SK-N-SH (cell line): Measurements from ENCODE around the gene OR12D2.

Experiments used
- CTCF ChIP-seq: fragments of 200-600 bp; sonication (generic); IDR thresholded peaks from 2 replicates; pipeline ENCODE4 v1.6.1; 2017; ENCODE audit warnings: antibody characterized with exemption, mild to moderate bottlenecking, moderate library complexity
- ELF1 ChIP-seq: IDR thresholded peaks from 2 replicates; pipeline ENCODE4 v1.4.0; 2012
- FOSL2 ChIP-seq: IDR thresholded peaks from 2 replicates; pipeline ENCODE4 v1.4.0; 2012; ENCODE audit warnings: low read depth, mild to moderate bottlenecking, moderate library complexity, borderline replicate concordance
- FOXM1 ChIP-seq: IDR thresholded peaks from 2 replicates; pipeline ENCODE4 v1.4.0; 2012; ENCODE audit warnings: low read depth, mild to moderate bottlenecking
- GABPA ChIP-seq: IDR thresholded peaks from 2 replicates; pipeline ENCODE4 v1.4.0; 2012; ENCODE audit warnings: low read depth, mild to moderate bottlenecking
- MAX ChIP-seq: IDR thresholded peaks from 2 replicates; pipeline ENCODE4 v1.4.0; 2012; ENCODE audit warnings: low read depth
- NFIC ChIP-seq: IDR thresholded peaks from 2 replicates; pipeline ENCODE4 v1.4.0; 2012; ENCODE audit warnings: borderline replicate concordance
- NRF1 ChIP-seq: IDR thresholded peaks from 2 replicates; pipeline ENCODE4 v1.6.1; 2012; ENCODE audit warnings: low read depth, mild to moderate bottlenecking, low read length
- RXRA ChIP-seq: IDR thresholded peaks from 2 replicates; pipeline ENCODE4 v1.4.0; 2012; ENCODE audit warnings: low read depth, mild to moderate bottlenecking, borderline replicate concordance
- SIN3A ChIP-seq: IDR thresholded peaks from 2 replicates; pipeline ENCODE4 v1.6.1; 2012; ENCODE audit warnings: low read depth, mild to moderate bottlenecking, low read length, moderate library complexity, borderline replicate concordance
- USF1 ChIP-seq: IDR thresholded peaks from 2 replicates; pipeline ENCODE4 v1.4.0; 2012; ENCODE audit warnings: low read depth, borderline replicate concordance

GRCh38 chr6:29388533-29388932 lies 6.9 kb upstream of the OR12D2 start:
- TF ChIP-seq NRF1 = no peak
- no peak for TF ChIP-seq FOXM1
- no peak for TF ChIP-seq RXRA
- TF ChIP-seq SIN3A = no peak
- no peak for TF ChIP-seq USF1
- no peak for TF ChIP-seq CTCF
- TF ChIP-seq NFIC = no peak
- TF ChIP-seq FOSL2 = no peak
- no peak for TF ChIP-seq GABPA
- no peak for TF ChIP-seq MAX
- TF ChIP-seq ELF1 = no peak
